ENCODE data around the gene TLR10.
A peak's percentile ranks its signal among the peaks of the same experiment; 100 is the strongest.

The TLR10 gene

DNA sequence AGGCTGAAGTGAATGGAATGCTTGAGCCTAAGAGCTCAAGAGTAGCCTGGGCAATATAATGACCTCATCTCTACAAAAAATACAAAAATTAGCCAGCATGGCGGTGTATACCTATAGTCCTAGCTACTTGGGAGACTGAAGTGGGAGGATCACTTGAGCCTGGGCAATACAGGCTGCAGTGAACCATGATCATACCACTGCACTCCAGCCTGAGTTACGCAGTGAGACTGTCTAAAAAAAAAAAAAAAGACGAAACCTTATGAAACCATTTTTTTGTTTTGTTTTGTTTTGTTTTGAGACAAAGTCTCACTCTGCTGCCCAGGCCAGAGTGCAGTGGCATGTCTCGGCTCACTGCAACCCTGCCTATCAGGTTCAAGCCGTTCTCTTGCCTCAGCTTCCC is 36.9 kb downstream of the TLR10 start:
- Mint-ChIP-seq H3K36me3 (peaks cover 10% of the 10 kb centered on the region), H3K9me3 (peaks cover 12% of the 10 kb centered on the region), H3K27ac (no peak overlapping the region), H3K4me3 (no peak overlapping the region), H3K27me3 (no peaks in the 10 kb centered on the region), H3K4me1 (peaks cover 5% of the 10 kb centered on the region)
- ATAC-seq (ENCODE audit: low read depth) (no peak), DNase-seq (ENCODE audit: low spot score in 2 of 2) (no peak)

DNA sequence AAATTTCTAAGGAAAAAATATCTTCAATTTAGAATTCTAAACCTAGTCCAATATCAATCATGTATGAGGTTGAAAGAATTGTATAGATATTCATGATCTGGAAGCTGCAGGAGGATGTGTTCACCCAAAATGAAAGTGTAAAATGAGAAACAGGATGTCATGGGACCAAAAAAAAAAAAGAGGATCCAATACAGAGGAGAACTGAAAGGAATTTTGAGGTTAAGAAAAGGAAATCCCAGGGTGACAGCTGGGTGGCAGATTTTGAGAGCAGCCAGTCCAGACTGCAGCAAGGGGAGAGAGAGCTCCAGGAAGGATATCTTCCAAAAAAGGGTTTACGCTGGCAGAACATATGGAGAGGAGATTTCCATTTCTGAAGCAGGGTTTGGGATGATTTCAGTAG is 38.9 kb downstream of the TLR10 start:
- Mint-ChIP-seq H3K9me3 (peaks cover 11% of the 10 kb centered on the region), H3K27ac (no peak overlapping the region), H3K36me3 (peaks cover 8% of the 10 kb centered on the region), H3K27me3 (no peaks in the 10 kb centered on the region), H3K4me3 (no peak overlapping the region), H3K4me1 (peaks cover 5% of the 10 kb centered on the region)
- ATAC-seq (ENCODE audit: low read depth): peak; percentile 41
- DNase-seq (ENCODE audit: low spot score in 2 of 2): no peak

DNA sequence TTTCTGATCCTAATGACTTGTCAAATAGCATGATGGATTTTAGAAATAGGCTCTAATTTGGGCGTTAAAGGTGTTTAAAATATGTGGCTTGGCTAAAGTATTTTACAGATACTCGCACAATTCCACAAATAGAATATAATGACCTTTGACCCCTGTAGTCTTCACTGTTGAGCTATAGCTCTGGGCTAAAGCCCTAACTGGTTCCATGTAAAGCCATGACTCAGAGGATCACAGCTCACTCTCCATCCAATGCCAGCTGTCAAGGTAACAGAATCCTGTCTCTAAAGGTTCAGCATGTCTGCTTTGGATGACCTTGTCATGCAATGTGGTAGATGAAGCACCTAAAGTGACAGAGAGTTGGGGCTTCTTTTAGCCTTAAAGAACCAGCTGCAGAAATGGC is 42.5 kb downstream of the TLR10 start:
- Mint-ChIP-seq H3K4me1 (peaks cover 5% of the 10 kb centered on the region), H3K9me3 (no peaks in the 10 kb centered on the region), H3K27ac (no peak overlapping the region), H3K36me3 (no peaks in the 10 kb centered on the region), H3K27me3 (no peaks in the 10 kb centered on the region), H3K4me3 (no peak overlapping the region)
- ATAC-seq (ENCODE audit: low read depth): no peak
- DNase-seq (ENCODE audit: low spot score in 2 of 2): no peak

DNA sequence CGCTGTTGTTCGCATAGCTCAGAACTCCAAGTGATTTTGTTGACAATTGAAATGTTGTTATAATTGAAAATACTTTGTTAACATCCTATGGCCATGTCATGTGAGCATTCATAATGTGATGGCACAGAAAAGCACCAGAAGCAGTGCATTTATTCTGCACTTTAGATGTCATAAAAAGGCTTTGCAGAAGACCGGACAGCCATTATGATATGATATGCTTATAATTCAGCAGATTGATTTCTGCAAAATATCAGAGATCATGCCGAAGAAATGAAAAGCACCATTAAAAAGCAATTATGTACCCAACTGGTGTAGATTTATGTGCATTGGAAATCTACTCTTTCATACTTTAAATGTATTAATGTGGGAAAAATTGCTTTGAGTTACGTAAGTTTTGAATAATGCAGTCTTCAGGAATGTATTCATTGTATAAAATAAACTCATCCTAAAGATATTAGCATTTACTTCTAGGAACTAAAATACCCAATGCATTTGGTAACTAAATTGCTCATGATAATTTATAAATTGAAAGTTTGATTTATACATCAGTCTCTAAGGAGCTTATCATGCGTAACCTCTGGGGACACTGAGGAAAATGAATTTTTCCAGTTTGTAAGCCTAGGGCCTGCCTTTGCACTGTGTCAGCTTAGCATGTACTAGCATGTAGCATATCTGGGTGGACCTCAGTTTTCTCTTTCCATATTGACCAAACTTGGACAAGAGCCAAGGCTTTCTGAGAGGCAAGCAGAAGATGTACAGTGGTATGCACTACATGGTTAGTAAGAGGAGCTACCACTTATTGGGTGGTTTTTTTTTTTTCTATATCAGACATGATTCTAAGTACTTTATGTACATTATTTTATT is 43.6 kb downstream of the TLR10 start:
- ATAC-seq (ENCODE audit: low read depth) (no peak), DNase-seq (ENCODE audit: low spot score in 2 of 2) (no peak)
- H3K4me1 Mint-ChIP-seq: peaks cover 7% of the 10 kb centered on the region
- no peak overlapping the region for H3K4me3 Mint-ChIP-seq
- no peak overlapping the region for H3K27ac Mint-ChIP-seq
- no peaks in the 10 kb centered on the region for H3K27me3 Mint-ChIP-seq
- H3K9me3 Mint-ChIP-seq: no peaks in the 10 kb centered on the region
- H3K36me3 Mint-ChIP-seq: no peaks in the 10 kb centered on the region

DNA sequence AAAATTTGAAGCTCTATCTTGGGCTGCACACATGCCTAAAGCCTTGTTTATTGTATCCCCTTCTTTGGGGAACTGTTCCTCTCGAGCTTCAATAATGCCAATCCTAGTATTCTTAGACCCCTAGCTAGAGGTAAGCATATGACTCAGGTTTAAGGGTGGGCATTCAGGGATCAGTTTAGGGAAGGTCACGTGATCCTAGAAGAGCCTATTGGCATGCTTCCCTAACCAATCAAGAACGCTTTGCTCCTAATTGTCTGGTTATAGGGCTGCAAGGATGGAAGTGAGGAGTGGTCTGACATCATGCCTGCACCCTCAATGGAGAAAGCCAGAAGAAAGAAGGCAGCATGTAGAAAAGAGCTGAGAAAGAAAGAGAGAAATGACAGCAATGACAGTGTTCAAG is 46.9 kb downstream of the TLR10 start:
- H3K9me3 Mint-ChIP-seq: peaks cover 12% of the 10 kb centered on the region
- H3K36me3 Mint-ChIP-seq: peaks cover 3% of the 10 kb centered on the region
- DNase-seq (ENCODE audit: low spot score in 2 of 2) (no peak), ATAC-seq (ENCODE audit: low read depth) (no peak)
- H3K27ac Mint-ChIP-seq: no peak overlapping the region
- no peaks in the 10 kb centered on the region for H3K27me3 Mint-ChIP-seq
- no peak overlapping the region for H3K4me3 Mint-ChIP-seq
- peaks cover 18% of the 10 kb centered on the region for H3K4me1 Mint-ChIP-seq

- peaks cover 12% of the 10 kb centered on the region for H3K9me3 Mint-ChIP-seq
- no peaks in the 10 kb centered on the region for H3K27me3 Mint-ChIP-seq
- no peak overlapping the region for H3K4me3 Mint-ChIP-seq
- no peak overlapping the region for H3K27ac Mint-ChIP-seq
- H3K4me1 Mint-ChIP-seq: peaks cover 21% of the 10 kb centered on the region
- no peak for DNase-seq (ENCODE audit: low spot score in 2 of 2)
- no peak for ATAC-seq (ENCODE audit: low read depth)
- H3K36me3 Mint-ChIP-seq: peaks cover 3% of the 10 kb centered on the region
Measured at GRCh38 chr4:38734911-38735310, 47.9 kb downstream of the TLR10 start.

DNA sequence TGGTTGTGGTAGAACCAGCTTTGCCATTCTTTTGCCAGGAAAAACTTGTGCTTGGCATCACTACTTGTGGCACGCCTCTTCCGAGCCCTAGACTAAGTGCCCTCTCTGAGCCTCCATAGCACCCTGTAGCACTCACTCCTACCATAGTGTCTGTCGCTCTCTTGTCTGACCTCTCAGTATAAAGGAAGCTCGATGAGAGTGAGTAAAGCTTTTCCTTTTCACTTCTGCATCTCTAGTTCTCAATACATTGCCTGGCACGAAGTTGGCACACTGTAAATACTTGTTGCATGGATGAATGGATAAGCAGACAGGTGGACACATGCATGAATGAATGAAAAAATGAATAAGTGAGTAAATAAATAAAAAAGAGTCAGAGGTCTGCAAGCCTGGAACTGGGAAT is 48.3 kb downstream of the TLR10 start:
- Mint-ChIP-seq H3K36me3 (peaks cover 3% of the 10 kb centered on the region), H3K9me3 (peaks cover 12% of the 10 kb centered on the region), H3K4me1 (peaks cover 21% of the 10 kb centered on the region), H3K4me3 (no peak overlapping the region), H3K27me3 (no peaks in the 10 kb centered on the region), H3K27ac (no peak overlapping the region)
- DNase-seq (ENCODE audit: low spot score in 2 of 2): no peak
- ATAC-seq (ENCODE audit: low read depth): no peak

GRCh38 chr4:38733663-38734062 is 49.1 kb downstream of the TLR10 start:
- DNase-seq (ENCODE audit: low spot score in 2 of 2): no peak
- Mint-ChIP-seq H3K4me1 (peaks cover 21% of the 10 kb centered on the region), H3K4me3 (no peak overlapping the region), H3K9me3 (peaks cover 12% of the 10 kb centered on the region), H3K27ac (no peak overlapping the region), H3K36me3 (peaks cover 3% of the 10 kb centered on the region), H3K27me3 (no peaks in the 10 kb centered on the region)
- ATAC-seq (ENCODE audit: low read depth): no peak

GRCh38 chr4:38730830-38731646 is 51.8 kb downstream of the TLR10 start:
- Mint-ChIP-seq H3K9me3 (peaks cover 12% of the 10 kb centered on the region), H3K4me1 (peaks cover 21% of the 10 kb centered on the region), H3K4me3 (no peak overlapping the region), H3K36me3 (peaks cover 3% of the 10 kb centered on the region), H3K27ac (peak overlapping the region; percentile 58), H3K27me3 (no peaks in the 10 kb centered on the region)
- DNase-seq (ENCODE audit: low spot score in 2 of 2): peak; percentile 74
- peak; percentile 82 for ATAC-seq (ENCODE audit: low read depth)

DNA sequence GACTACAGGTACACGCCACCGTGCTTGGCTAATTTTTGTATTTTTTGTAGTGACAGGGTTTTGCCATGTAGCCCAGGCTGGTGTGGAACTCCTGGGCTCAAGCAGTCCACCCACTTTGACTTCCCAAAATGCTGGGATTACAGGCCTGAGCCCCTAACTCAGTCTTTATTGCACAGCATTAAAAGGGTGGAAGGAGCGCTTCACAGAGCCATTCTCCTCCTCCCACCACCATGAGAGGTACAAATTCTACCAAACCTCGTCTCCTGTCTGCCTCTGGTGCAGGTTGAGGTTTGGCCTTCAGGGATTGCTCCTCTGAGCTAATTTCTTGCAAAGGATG is 52.3 kb downstream of the TLR10 start:
- no peaks in the 10 kb centered on the region for H3K27me3 Mint-ChIP-seq
- no peak for DNase-seq (ENCODE audit: low spot score in 2 of 2)
- H3K27ac Mint-ChIP-seq: peak overlapping the region; percentile 58
- peaks cover 3% of the 10 kb centered on the region for H3K36me3 Mint-ChIP-seq
- H3K9me3 Mint-ChIP-seq: peaks cover 12% of the 10 kb centered on the region
- H3K4me1 Mint-ChIP-seq: peaks cover 21% of the 10 kb centered on the region
- no peak overlapping the region for H3K4me3 Mint-ChIP-seq
- ATAC-seq (ENCODE audit: low read depth): no peak

DNA sequence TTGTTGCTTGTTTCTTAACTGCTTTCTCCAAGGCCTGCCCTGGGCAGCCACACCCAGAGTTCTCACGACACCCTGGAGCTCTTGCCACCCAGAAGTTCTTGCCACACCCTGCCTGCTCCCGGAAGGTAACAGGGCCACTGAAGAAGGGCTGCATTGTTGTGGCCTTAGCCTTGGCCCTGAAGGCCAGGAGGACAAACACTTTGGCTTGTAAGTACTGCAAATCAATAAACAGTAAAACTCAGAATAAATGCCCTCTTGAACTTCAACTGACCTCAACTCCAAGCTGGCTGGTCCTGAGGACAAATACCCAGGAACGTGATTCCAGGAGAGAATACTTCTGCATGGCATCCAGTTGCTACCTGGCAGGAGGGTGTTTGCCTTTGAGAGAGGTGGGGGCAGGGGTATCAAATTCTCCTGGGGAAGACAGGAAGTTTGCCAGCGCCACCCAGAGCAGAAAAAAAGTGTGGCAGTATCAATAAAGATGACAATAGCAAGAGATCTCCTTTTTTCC is 54.1 kb downstream of the TLR10 start:
- Mint-ChIP-seq H3K4me1 (peaks cover 14% of the 10 kb centered on the region), H3K27ac (no peak overlapping the region), H3K9me3 (peaks cover 9% of the 10 kb centered on the region), H3K4me3 (no peak overlapping the region), H3K27me3 (no peaks in the 10 kb centered on the region), H3K36me3 (peaks cover 3% of the 10 kb centered on the region)
- DNase-seq (ENCODE audit: low spot score in 2 of 2) (no peak), ATAC-seq (ENCODE audit: low read depth) (no peak)

GRCh38 chr4:38724475-38724808 is 58.3 kb downstream of the TLR10 start:
- no peak for ATAC-seq (ENCODE audit: low read depth)

DNA sequence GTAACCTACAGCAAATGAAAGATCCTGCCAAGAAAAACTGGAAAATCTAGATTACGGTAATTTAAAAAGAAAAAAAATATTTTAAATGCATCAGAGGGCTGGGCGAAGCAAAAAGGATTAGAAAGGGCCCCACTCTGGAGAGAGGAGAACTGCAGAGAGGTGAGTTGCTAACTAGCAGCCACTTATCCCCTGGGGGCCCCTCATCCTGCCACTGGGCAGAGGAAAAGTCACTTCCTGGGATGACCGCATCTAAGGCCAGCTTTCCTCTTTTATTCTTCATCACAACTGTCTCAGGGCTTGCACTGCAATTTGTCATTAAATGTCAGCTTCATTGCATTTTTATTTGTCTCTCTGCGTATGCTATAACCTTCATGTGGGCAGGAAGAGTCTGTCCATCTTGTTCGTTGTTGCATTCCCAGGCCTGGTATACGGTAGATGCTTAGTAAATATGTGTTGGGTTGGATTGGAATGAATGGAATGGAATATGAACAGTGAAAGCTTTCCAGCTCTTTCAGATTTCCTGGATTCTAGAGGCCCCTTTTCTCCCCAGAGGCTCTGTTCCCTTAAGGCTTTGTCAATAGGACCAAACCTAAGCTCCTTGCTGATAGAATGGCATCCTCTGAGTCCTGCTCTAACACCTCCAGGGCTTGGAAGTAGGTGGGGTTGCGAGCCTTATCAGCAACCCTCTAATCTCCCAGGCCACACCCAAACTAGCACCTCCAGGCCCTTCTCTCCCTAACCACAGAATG is 58.9 kb downstream of the TLR10 start:
- ATAC-seq (ENCODE audit: low read depth) (no peak), DNase-seq (ENCODE audit: low spot score in 2 of 2) (no peak)
- Mint-ChIP-seq H3K9me3 (no peaks in the 10 kb centered on the region), H3K27me3 (no peaks in the 10 kb centered on the region), H3K4me3 (no peak overlapping the region), H3K27ac (no peak overlapping the region), H3K36me3 (no peaks in the 10 kb centered on the region), H3K4me1 (peaks cover 2% of the 10 kb centered on the region)

More at GRCh38 chr4:38724475-38724808, 58.3 kb downstream of the TLR10 start:
- H3K4me3 Mint-ChIP-seq: no peak overlapping the region
- no peak for DNase-seq (ENCODE audit: low spot score in 2 of 2)
- H3K36me3 Mint-ChIP-seq: no peaks in the 10 kb centered on the region
- H3K9me3 Mint-ChIP-seq: no peaks in the 10 kb centered on the region
- H3K4me1 Mint-ChIP-seq: peaks cover 2% of the 10 kb centered on the region
- H3K27me3 Mint-ChIP-seq: no peaks in the 10 kb centered on the region
- no peak overlapping the region for H3K27ac Mint-ChIP-seq

GRCh38 chr4:38723114-38723513 is 59.7 kb downstream of the TLR10 start:
- ATAC-seq (ENCODE audit: low read depth) (no peak), DNase-seq (ENCODE audit: low spot score in 2 of 2) (no peak)
- no peaks in the 10 kb centered on the region for H3K9me3 Mint-ChIP-seq
- H3K27me3 Mint-ChIP-seq: no peaks in the 10 kb centered on the region
- no peak overlapping the region for H3K27ac Mint-ChIP-seq
- no peak overlapping the region for H3K4me3 Mint-ChIP-seq
- no peaks in the 10 kb centered on the region for H3K36me3 Mint-ChIP-seq
- H3K4me1 Mint-ChIP-seq: peaks cover 2% of the 10 kb centered on the region
